HepG2 (cell line): ENCODE data around the gene CNTD1. TPM values are rescaled to one million over a fixed set of nuclear protein-coding genes. Genes with fewer than 3 reads are reported as not detected.

Experiments
- AHDC1 ChIP-seq: sonication (generic); formaldehyde crosslinking; IDR thresholded peaks from 2 replicates; pipeline ENCODE4 v1.5.1; 2020; ENCODE audit warnings: mild to moderate bottlenecking, missing genetic modification reagents, borderline replicate concordance
- LBX2 ChIP-seq: sonication (generic); formaldehyde crosslinking; IDR thresholded peaks from 2 replicates; pipeline ENCODE4 v1.5.0; 2020; ENCODE audit warnings: missing genetic modification reagents, mild to moderate bottlenecking, borderline replicate concordance
- SCMH1 ChIP-seq: sonication (generic); formaldehyde crosslinking; IDR thresholded peaks from 2 replicates; pipeline ENCODE4 v1.9.0; 2021; ENCODE audit warnings: missing genetic modification reagents, mild to moderate bottlenecking, borderline replicate concordance
- SOX13 ChIP-seq, 3 experiments: fragments of 450-650 bp in 1 of 3; sonication (generic) in 1 of 3; formaldehyde crosslinking in 1 of 3; IDR thresholded peaks in 2 of 3; conservative IDR thresholded peaks in 1 of 3; 2 replicates each; pipeline versions ENCODE4 v1.5.0 to v1.6.1; 2016 to 2020; ENCODE audit warnings: antibody characterized with exemption in 1 of 3, mild to moderate bottlenecking in 1 of 3, missing compliant biosample characterization in 1 of 3, missing genetic modification reagents in 1 of 3, moderate library complexity in 1 of 3
- STAT5B ChIP-seq: sonication (generic); formaldehyde crosslinking; IDR thresholded peaks from 2 replicates; pipeline ENCODE4 v1.4.0; 2020; ENCODE audit warnings: missing genetic modification reagents
- TERF1 ChIP-seq: sonication (generic); formaldehyde crosslinking; IDR thresholded peaks from 2 replicates; pipeline ENCODE4 v1.8.0; 2022; ENCODE audit warnings: mild to moderate bottlenecking, missing genetic modification reagents, moderate library complexity
- ZFP1 ChIP-seq: IDR thresholded peaks from 2 replicates; pipeline ENCODE4 v1.6.1; 2016
- ZNF292 ChIP-seq: sonication (generic); formaldehyde crosslinking; IDR thresholded peaks from 2 replicates; pipeline ENCODE4 v1.8.1; 2022; ENCODE audit warnings: mild to moderate bottlenecking, low read depth, missing genetic modification reagents, borderline replicate concordance
- ZNF709 ChIP-seq: sonication (generic); formaldehyde crosslinking; IDR thresholded peaks from 2 replicates; pipeline ENCODE4 v1.5.0; 2020; ENCODE audit warnings: mild to moderate bottlenecking, missing genetic modification reagents
- polyA plus RNA-seq, 8 experiments: library from polyadenylated mRNA; depleted of rRNA in 3 of 8; stranded (reverse) in 7 of 8; unstranded in 1 of 8; fragments of >200 nt; fragmentation: Illumina TruSeq in 4 of 8; extraction: Trizol in 4 of 8; gene quantifications; 2 replicates each; pipeline versions ENCODE4 v1.2.1 to v1.2.3, GENCODE V29; 2011 to 2016; ENCODE audit warnings: low read depth in 4 of 8, missing spikeins in 1 of 8, mixed read lengths in 1 of 8; ENCODE audit not compliant: insufficient read depth in 1 of 8
- total RNA-seq, 5 experiments: library from RNA; depleted of rRNA; stranded (reverse); fragments of >200 nt; fragmentation: Illumina TruSeq; extraction: Trizol; gene quantifications; 2 replicates each; pipeline ENCODE4 v1.2.3, GENCODE V29; 2016; ENCODE audit warnings: low read depth in 1 of 5
- TF ChIP-seq, protein P1 (sequence below), 2 experiments: sonication (generic) in 1 of 2; formaldehyde crosslinking in 1 of 2; IDR thresholded peaks; 2 replicates each; pipeline versions ENCODE4 v1.5.1 to v1.6.1; 2011 to 2020; ENCODE audit warnings: borderline replicate concordance in 1 of 2, low read depth in 1 of 2, low read length in 1 of 2, mild to moderate bottlenecking in 1 of 2, missing genetic modification reagents in 1 of 2, moderate library complexity in 1 of 2
- TF ChIP-seq, protein P2 (sequence below): sonication (generic); formaldehyde crosslinking; IDR thresholded peaks from 2 replicates; pipeline ENCODE4 v1.4.0; 2020; ENCODE audit warnings: low read depth, mild to moderate bottlenecking, missing genetic modification reagents
- TF ChIP-seq, protein P3 (sequence below): sonication (generic); formaldehyde crosslinking; IDR thresholded peaks from 2 replicates; pipeline ENCODE4 v1.5.0; 2020; ENCODE audit warnings: mild to moderate bottlenecking, missing genetic modification reagents, borderline replicate concordance

The CNTD1 gene
- total and polyA plus RNA-seq, 2 of the 13 experiments (the other 11 are each of a cell fraction or from before 2014, with no cell fraction given), result 0.11 to 0.15 TPM

DNA sequence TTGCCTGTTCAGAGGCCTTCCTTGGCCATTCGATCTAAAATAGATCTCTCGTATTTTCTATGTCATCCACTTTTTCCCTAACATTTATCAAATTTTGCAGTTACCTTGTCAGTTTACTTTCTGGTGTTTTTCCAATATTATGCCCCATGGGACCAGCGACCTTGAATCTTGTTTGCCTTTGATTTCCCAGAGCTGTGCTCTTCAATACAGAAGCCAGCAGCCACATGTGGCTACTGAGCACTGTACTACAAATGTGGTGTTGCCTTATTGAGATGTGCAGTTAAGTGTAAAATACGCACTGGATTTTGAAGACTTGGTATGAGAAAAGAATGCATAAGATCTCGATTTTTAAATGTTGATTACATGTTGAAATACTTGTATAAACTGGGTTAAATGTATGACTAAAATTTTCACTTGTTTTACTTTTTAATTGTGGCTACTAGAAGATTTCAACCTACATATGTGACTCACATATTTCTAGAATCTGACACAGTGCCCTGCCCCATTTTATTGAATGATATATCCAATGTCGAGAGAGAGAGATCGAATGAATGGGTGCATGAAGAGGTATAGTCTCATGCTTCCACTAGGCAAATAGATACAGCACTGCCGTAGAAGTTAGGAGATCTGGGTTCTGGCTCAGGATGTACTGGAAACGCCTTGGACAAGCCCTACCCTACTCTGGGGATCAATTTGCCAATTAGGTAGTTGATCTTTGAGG lies 33.7 kb downstream of the CNTD1 start (continued):
- TF ChIP-seq, protein P1, sequence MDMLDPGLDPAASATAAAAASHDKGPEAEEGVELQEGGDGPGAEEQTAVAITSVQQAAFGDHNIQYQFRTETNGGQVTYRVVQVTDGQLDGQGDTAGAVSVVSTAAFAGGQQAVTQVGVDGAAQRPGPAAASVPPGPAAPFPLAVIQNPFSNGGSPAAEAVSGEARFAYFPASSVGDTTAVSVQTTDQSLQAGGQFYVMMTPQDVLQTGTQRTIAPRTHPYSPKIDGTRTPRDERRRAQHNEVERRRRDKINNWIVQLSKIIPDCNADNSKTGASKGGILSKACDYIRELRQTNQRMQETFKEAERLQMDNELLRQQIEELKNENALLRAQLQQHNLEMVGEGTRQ (IDR thresholded peaks at IDR 0.05; ENCODE audit: low read depth, low read length), result 0 out of 2 replicates have a peak, but pooled peaks have one; percentile 10
- TF ChIP-seq, protein P1 (CRISPR knock-in tag; IDR thresholded peaks at IDR 0.05; ENCODE audit: borderline replicate concordance), result no peak
- TF ChIP-seq ZFP1, result 0 out of 2 replicates have a peak, but pooled peaks have one; percentile 18
- TF ChIP-seq SCMH1 (CRISPR knock-in tag), result no peak
- no peak for TF ChIP-seq ZNF709 (CRISPR knock-in tag)
- TF ChIP-seq, protein P2, sequence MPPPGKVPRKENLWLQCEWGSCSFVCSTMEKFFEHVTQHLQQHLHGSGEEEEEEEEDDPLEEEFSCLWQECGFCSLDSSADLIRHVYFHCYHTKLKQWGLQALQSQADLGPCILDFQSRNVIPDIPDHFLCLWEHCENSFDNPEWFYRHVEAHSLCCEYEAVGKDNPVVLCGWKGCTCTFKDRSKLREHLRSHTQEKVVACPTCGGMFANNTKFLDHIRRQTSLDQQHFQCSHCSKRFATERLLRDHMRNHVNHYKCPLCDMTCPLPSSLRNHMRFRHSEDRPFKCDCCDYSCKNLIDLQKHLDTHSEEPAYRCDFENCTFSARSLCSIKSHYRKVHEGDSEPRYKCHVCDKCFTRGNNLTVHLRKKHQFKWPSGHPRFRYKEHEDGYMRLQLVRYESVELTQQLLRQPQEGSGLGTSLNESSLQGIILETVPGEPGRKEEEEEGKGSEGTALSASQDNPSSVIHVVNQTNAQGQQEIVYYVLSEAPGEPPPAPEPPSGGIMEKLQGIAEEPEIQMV (CRISPR knock-in tag), result no peak
- no peak; the same call in 1 of the 2 replicates for TF ChIP-seq SOX13 (IDR thresholded peaks at IDR 0.05)
- TF ChIP-seq SOX13 (CRISPR knock-in tag; conservative IDR thresholded peaks at IDR 0.05 in 1 of 2, IDR thresholded peaks at IDR 0.05 in 1 of 2), result peak in 1 of 2 experiments; percentile 38; a peak in 1 of 4 replicates
- 0 out of 2 replicates have a peak, but pooled peaks have one; percentile 11 for TF ChIP-seq TERF1 (CRISPR knock-in tag)
- TF ChIP-seq LBX2, result no peak
- TF ChIP-seq, protein P3, sequence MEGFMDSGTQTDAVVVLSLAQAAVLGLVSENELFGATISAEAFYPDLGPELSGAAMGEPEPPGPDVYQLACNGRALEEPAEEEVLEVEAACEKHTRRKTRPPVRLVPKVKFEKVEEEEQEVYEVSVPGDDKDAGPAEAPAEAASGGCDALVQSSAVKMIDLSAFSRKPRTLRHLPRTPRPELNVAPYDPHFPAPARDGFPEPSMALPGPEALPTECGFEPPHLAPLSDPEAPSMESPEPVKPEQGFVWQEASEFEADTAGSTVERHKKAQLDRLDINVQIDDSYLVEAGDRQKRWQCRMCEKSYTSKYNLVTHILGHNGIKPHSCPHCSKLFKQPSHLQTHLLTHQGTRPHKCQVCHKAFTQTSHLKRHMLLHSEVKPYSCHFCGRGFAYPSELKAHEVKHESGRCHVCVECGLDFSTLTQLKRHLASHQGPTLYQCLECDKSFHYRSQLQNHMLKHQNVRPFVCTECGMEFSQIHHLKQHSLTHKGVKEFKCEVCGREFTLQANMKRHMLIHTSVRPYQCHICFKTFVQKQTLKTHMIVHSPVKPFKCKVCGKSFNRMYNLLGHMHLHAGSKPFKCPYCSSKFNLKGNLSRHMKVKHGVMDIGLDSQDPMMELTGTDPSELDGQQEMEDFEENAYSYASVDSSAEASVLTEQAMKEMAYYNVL, result no peak
- TF ChIP-seq AHDC1 (CRISPR knock-in tag), result peak; percentile 41; the same call in 1 of the 2 replicates
- TF ChIP-seq STAT5B (CRISPR knock-in tag), result 0 out of 2 replicates have a peak, but pooled peaks have one; percentile 56
- TF ChIP-seq ZNF292, result no peak
